RCC 7860 (cell line): ENCODE results near the gene ZFPM1.

ENCODE experiments used
- DNase-seq: peaks from one replicate; pipeline ENCODE4 v3.0.0-alpha.2; 2015; ENCODE audit warnings: low spot score
- FAIRE-seq: peaks from 2 replicates; lab custom pipeline; 2012; peaks lifted over from hg19 to GRCh38; lab: Jason Lieb, UNC

Gene ZFPM1

DNA sequence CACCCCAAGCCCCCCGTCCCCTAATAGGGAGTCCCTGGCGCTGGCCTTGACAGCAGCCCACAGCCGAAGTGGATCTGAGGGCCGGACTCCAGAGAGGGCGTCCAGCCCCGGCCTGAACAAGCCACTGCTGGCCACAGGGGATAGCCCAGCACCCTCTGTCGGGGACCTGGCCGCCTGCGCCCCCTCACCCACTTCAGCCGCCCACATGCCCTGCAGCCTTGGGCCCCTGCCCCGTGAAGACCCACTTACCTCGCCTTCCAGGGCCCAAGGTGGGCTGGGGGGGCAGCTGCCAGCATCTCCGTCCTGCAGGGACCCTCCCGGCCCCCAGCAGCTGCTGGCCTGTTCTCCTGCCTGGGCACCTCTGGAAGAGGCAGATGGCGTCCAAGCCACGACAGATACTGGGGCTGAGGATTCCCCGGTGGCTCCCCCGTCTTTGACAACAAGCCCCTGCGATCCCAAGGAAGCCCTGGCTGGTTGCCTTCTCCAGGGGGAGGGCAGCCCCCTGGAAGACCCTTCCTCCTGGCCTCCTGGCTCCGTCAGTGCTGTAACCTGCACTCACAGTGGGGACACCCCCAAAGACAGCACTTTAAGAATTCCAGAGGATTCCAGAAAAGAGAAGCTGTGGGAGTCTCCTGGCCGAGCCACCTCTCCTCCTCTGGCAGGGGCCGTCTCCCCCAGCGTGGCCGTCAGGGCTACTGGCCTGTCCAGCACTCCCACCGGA lies 19.3 kb upstream of the ZFPM1 start:
- FAIRE-seq (no peak), DNase-seq (no peak)

DNA sequence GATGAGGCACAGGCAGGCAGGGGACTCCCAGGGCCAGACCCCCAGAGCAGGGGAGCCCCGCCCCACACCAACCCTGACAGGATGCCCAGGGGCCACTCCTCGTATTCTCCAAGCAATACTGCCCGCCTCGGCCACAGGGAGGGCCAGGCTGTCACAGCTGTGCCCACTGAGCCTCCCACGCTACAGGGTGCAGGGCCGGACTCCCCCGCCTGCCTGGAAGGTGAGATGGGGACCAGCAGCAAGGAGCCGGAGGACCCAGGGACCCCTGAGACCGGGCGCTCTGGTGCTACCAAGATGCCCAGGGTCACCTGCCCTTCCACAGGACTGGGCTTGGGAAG lies 18.8 kb upstream of the ZFPM1 start:
- FAIRE-seq: no peak
- no peak for DNase-seq

DNA sequence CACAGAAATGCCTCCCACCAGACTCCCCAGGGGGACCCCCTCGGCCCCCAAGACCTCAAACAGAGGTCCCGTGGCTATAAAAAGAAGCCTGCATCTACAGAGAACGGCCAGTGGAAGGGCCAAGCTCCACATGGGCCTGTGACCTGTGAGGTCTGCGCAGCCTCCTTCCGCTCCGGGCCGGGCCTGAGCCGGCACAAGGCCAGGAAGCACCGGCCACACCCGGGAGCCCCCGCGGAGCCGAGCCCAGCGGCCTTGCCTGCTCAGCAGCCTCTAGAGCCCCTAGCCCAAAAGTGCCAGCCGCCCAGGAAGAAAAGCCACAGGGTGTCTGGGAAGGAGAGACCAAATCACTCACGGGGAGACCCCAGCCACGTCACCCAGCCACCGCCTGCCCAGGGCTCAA lies 18.3 kb upstream of the ZFPM1 start:
- no peak for FAIRE-seq
- DNase-seq: no peak

DNA sequence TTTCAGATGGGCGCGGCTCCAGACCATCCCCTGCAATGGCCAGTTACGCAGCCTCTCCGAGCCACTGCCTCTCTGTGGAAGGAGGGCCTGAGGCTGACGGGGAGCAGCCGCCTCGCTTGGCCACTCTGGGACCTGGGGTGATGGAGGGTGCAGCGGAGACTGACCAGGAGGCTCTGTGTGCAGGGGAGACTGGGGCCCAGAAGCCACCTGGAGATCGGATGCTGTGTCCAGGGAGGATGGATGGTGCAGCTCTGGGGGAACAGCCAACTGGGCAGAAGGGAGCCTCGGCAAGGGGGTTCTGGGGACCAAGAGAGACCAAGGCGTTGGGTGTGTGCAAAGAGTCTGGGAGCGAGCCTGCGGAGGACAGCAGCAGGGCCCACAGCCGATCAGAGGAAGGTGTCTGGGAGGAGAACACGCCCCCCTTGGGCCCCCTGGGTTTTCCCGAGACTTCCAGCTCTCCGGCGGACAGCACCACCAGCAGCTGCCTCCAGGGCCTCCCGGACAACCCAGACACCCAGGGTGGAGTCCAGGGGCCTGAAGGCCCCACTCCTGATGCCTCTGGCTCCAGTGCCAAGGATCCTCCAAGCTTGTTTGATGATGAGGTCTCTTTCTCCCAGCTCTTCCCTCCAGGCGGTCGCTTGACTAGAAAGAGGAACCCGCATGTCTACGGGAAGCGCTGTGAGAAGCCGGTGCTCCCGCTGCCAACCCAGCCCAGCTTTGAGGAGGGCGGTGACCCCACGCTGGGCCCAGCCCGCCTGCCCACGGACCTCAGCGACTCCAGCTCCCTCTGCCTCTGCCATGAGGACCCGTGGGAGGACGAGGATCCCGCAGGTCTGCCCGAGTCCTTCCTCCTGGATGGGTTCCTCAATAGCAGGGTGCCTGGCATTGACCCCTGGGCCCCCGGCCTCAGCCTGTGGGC lies 17.4 kb upstream of the ZFPM1 start:
- DNase-seq: no peak
- no peak for FAIRE-seq

DNA sequence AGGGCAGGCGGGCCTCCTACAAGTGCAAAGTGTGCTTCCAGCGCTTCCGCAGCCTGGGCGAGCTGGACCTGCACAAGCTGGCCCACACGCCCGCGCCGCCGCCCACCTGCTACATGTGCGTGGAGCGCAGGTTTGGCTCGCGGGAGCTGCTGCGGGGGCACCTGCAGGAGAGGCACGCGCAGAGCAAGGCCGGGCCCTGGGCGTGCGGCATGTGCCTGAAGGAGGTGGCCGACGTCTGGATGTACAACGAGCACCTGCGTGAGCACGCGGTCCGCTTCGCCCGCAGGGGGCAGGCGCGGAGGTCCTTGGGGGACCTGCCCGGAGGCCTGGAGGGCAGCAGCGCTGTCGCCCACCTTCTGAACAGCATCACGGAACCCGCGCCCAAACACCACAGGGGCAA lies 16.3 kb upstream of the ZFPM1 start:
- no peak for FAIRE-seq
- DNase-seq: no peak

DNA sequence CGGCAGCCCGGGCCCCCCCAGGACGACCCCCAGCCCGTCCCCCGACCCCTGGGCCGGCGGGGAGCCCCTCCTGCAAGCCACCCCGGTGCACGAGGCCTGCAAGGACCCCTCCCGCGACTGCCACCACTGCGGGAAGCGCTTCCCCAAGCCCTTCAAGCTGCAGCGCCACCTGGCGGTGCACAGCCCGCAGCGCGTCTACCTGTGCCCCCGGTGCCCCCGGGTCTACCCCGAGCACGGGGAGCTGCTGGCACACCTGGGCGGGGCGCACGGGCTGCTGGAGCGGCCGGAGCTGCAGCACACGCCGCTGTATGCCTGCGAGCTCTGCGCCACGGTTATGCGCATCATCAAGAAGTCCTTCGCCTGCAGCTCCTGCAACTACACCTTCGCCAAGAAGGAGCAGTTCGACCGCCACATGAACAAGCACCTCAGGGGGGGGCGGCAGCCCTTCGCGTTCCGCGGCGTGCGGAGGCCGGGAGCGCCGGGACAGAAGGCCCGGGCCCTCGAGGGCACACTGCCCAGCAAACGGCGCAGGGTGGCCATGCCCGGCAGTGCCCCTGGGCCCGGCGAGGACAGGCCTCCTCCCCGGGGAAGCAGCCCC lies 15.6 kb upstream of the ZFPM1 start:
- FAIRE-seq: no peak

DNA sequence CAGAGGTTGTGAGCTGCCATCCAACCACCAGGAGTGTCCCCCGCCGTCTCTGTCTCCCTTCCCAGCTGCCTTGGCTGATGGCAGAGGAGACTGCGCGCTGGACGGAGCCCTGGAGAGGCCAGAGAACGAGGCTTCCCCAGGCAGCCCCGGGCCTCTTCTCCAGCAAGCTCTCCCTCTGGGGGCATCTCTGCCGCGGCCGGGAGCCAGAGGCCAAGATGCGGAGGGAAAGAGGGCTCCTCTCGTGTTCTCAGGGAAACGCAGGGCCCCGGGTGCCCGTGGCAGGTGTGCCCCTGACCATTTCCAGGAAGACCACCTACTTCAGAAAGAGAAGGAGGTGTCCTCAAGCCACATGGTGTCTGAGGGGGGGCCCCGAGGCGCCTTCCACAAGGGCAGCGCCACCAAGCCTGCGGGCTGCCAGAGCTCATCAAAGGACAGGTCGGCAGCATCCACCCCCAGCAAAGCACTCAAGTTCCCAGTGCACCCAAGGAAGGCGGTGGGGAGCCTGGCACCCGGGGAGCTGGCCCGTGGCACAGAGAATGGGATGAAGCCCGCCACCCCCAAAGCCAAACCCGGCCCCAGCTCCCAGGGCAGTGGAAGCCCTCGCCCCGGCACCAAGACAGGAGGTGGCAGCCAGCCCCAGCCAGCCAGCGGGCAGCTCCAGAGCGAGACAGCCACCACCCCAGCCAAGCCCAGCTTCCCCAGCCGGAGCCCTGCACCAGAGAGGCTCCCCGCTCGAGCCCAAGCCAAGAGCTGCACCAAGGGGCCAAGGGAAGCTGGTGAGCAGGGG lies 14.8 kb upstream of the ZFPM1 start:
- no peak for FAIRE-seq
- no peak for DNase-seq

More for the DNA sequence above, 15.6 kb upstream of the ZFPM1 start:
- no peak for DNase-seq

DNA sequence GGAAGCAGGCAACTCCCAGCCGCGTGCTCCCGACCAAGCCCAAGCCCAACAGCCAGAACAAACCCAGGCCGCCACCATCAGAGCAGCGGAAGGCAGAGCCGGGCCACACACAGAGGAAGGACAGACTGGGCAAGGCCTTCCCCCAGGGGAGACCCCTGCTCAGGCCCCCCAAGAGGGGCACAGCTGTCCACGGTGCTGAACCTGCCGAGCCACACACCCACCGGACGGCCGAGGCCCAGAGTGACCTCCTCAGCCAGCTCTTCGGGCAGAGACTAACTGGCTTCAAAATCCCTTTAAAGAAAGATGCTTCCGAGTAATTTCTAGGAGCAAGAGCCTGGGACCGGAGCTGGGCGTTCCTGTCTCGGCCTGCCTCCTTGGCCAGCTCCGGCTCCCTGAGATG lies 14.1 kb upstream of the ZFPM1 start:
- no peak for DNase-seq
- no peak for FAIRE-seq

DNA sequence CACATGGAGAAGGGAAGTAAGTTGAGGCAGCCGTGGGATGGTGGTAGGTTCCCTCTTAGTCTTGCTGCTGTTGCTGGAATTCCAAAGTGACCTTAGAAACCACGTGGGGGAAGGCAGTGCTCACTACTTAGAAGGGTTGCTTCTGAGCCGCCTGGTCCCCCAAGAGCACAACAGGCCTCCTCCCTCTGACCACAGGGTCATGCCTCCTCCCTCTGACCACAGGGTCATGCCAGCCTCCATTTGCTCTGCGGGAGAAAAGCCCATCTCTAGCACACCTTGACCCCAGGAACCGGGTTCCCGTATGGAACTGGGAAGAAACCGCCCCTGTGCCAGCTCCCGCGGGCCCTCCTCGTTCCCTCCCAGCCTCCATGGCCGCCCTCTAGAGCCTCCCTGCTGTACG lies 13.4 kb upstream of the ZFPM1 start:
- DNase-seq (no peak), FAIRE-seq (no peak)

DNA sequence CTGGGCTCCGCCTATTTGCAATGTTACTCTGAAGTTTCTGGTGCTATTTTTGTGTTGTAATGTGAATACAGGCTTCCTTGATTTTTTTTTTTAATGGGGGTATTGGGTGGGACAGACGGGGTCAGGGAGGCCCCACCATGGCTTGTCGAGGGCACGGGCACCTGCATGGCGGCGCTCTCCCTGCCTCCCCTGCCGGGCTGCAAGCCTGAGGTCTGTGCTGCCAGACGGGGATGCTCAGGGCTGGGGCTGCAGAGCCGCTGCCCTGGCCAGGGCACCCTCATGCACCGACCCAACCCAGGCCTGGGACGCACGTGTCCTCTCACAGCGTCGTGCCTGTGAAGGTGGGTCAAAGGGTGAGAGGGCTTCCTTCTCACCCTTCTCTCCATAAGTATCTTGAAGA lies 13.0 kb upstream of the ZFPM1 start:
- DNase-seq (no peak), FAIRE-seq (no peak)

DNA sequence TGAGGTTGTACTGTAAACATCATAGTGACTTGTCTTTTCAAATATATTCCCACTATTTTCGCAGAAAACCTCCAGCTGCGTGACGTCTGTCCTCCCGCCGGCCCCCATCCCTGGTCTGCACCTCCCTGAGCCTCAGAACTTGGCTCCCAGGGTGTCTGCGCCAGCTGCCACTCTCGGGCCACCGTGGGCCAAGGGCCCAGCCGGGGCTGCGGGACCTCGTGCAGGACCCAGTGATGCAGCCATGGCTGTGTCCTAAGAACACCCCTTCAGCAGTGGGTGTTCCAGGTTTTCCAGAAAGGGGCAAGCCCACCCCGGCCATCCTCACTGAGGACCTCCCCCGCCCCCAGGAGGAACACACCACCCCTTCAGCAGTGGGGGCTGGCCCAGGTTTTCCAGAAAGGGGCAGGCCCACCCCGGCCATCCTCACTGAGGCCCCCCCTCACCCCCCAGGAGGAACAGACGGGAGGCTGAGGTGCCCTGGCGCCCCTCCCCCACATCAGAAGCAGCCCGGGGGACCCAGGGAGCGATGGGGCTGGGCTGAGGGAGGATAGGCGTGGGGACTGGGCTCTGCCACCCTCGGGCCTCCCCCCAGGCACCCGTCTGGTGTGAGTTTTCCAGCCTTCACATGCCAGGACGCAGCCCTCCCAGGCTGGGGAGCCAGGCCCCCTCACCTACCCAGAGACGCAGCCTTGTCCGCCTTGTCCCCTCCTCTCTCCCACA lies 12.2 kb upstream of the ZFPM1 start:
- FAIRE-seq (no peak), DNase-seq (no peak)

DNA sequence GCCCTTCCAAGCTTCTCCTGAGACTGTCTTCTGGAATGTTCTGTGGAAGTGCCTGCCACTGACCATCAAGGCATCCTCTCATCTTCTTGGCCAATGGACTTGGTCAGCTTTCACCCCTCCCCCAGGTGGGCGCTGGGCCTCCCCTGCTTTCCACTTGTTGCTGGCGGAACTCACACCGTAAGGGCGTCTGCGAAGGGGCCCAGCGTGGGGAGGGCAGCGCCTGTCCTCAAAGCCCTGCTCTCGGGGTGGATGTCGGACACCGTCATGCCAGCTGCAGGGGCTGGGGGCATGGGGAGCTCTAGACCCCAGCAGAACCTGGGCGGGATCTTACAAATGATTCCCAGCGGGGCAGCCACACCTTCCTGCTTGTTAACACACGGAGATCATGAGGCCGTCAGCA lies 11.6 kb upstream of the ZFPM1 start:
- FAIRE-seq (no peak), DNase-seq (no peak)

DNA sequence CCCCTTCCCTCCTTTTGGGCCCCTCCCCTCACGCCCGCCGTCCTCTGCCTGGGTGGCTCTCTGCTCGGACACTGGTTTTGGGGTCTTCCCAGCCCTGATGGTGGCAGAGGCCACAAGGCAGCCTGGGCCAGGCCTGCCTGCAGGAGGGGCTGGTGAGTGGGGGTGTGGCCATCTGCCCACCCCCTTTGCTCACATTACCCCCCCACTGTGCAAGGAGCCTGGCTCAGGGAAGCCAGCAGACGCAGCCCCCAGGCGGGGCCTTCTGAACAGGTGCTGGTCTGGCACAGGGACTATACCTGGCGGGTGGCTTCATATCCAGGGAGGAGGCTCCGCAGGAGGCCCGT lies 10.7 kb upstream of the ZFPM1 start:
- DNase-seq: no peak
- FAIRE-seq: no peak

DNA sequence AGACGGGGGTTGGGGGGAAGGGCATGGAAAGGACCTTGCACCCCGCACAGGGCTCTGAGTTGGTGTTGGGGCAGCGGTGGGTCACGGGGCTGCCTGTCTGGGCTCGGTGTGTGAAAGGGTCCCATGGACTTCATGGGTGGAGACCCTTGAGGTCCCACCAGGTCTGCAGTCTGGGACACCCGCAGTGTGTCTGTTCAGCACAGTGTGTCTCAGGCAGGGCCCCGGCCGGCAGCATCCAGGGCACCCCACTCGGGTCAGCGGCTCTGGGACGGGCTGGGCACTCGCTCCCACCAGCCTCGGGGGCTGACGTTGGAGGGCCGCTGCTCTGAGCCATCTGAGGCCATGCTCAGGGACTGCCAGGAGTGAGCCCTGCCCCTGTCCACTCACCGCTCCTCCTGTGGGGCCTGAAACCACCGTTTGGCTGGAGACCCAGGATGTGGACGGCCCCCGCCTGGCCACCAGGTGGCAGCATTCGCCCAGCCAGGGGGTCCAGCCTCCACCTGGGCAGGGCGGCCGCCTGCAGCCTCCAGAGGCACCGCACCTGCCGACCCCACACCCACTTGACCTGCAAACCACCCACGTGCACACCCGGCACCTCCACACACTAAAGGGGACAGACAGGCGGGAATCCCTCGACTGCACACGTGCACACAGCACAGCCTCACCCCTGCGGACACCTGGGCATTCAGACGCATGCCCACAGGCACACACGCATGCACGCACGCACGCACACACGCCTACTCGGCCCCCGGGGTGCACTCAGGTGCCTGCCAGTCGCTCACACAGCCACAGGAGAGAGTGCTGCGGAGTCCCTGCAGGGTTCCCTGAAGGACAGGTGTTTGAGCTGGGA lies 10.1 kb upstream of the ZFPM1 start:
- FAIRE-seq (no peak), DNase-seq (peak; percentile 50)

DNA sequence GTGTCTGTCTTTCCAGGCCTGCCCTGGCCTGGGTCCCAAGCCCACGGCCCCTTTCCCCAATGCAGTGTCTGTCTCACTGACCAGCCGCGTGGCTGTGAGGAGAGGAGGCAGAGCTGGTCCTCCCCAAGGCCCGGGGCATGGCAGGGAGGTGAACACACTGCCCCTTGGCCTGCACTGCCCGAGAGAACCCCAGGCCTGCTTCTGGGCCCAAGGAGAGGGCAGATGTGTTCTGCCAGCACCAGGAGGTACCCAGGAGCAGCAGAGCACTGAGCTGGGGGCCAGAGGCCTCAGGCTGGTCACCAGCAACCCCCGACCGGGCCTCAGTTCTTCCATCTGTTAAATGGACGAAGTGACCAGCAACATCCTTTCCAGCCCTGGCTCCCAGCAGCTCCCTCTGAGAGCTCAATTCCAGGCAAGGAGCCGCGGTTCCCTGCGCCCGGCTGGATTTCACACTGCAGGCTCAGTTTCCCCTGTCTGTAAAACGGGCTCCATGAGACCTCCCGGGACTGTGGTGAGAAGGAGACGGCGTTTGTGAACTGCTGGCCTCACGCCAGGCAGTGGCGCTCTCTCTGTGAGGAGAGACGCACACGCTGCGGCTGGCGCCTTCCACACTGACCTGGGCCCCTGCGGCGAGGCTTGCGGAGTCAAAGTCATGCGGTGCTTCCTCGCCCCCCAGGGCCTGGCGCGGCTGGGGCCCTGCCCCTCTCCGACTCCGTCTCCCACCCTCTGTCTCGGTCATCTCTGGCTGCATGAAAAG lies 8.1 kb upstream of the ZFPM1 start:
- DNase-seq (no peak), FAIRE-seq (no peak)

DNA sequence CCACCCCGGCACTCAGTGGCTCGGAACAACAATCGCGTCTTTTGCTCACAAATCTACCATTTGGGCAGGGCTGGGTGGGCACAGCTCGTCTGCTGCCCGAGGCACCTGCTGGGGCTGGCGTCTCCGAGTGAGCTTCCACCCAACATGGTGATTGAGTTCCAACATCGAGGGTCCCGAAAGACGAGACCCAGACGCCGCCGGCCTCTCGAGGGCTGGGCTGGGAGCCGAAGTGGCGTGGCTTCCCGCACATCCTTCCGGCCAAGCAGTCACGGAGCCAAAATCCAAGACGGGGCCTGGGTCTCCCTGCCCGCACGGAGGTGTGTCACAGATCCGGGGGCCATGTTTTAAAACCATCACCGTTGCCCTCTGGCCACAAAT lies 7.5 kb upstream of the ZFPM1 start:
- FAIRE-seq: no peak
- no peak for DNase-seq

DNA sequence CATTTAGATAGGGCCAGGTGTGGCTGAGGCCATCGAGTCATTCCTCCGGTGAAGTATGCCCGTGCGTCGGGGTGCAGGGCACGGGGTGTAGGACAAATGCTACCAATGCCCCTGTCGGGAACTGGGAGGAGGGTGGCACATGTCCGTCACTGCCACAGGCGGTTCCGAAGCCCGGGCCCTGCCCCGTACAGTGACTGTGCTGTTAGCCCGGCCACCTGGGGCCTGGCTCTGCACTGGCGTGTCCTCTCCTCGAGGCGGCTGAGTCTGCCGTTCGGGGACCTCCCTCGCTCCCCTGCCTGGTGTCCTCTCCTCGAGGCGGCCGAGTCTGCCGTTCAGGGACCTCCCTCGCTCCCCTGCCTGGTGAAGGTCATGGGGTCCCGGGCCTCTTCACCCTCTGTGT lies 7.0 kb upstream of the ZFPM1 start:
- no peak for DNase-seq
- FAIRE-seq: no peak

DNA sequence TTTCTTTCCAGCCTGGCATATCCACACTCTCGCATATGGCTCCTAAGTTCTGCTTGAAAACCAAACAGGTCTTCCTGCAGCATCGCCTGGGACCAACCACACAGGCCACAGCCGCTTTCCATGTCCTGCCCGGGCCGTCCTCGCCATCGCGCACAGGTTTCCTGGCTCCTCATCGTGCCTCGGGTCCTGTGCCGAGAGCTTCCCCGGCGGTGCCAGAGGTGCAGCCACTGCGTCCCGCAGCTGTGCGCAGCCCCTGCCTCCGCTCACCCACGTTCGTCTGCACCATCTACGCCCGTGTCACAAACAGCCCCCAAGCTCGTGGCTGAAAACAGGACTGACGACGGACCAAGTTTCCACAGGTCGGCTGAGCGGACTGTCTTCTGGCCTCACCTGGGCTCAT lies 6.3 kb upstream of the ZFPM1 start:
- DNase-seq: no peak

DNA sequence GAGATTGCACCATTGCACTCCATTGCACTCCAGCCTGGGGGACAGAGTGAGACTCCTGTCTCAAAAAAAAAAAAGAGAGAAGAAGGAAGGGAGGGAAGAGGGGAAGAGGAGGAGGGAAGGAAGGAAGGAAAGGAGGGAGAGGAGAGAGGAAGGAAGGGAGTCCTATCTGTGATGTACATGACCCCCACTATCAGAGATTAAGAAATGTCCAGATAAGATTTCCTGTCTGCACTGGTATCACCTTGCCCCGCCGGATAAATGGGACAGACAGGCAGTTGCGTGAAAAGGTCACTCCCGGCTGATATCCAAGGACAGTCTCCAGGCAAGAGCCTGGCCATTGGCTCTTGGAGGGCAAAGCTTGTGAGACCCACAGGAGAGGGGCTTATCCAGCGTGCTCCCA lies 5.2 kb upstream of the ZFPM1 start:
- no peak for FAIRE-seq
- DNase-seq: no peak

More for the DNA sequence above, 6.3 kb upstream of the ZFPM1 start:
- FAIRE-seq: no peak
